GM10847 (cell line): Measurements from ENCODE around the gene TMEM135.

ENCODE experiments used
- POLR2A ChIP-seq: IDR thresholded peaks from 2 replicates; pipeline ENCODE4 v1.6.1; 2011; ENCODE audit not compliant: insufficient read length; ENCODE audit errors: extremely low read depth

Gene TMEM135

DNA sequence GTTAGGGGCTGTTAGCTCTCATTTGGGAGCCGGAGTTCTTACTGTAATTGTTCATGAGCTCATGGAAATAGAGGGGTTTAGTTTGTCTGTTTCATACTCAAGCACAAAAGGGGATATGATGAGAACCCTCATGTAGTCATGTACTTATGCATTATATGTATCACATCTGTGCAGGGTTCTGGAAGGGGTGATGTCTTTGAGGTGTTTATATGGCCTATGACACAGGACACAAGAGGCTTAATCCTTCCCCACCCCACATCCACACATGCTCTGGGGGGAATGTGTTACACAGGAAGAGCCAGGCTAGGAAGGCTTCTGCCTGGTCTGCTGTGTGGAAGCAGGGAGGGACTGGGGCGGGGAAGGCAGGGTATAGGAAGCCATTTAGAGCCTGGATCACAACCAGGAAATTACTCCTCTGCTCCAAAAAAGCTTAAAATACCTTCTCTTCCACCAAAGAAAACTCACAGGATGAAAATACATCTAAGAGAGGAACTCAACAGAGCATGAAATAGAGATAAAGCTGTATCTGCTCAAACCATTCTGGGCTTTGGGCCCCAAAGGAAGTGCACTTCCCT is 316.1 kb downstream of the TMEM135 start:
- no peak for TF ChIP-seq POLR2A

- no peak for TF ChIP-seq POLR2A
Measured at GRCh38 chr11:87355596-87355995, 317.9 kb downstream of the TMEM135 start.

DNA sequence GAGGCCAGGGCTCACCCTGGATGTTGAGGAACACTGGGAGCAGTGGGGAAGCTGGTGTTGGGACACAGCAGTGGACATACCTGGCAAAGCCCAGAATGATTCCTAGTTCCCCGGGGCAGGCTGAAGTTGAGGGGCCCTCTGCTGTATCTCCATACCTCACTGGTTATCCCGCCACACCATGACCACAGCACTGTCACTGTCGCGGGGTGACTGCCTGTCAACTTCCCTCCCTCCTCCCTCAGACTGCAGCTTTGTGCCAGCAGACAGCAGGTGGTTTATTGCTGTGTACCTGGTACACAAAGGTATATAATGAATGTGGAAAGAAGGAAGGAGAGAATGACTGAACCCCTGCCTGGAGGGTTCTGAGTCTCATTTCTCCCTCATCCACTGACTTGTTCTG is 318.7 kb downstream of the TMEM135 start:
- TF ChIP-seq POLR2A, result no peak

GRCh38 chr11:87358461-87358860 is 320.7 kb downstream of the TMEM135 start:
- TF ChIP-seq POLR2A, result no peak

DNA sequence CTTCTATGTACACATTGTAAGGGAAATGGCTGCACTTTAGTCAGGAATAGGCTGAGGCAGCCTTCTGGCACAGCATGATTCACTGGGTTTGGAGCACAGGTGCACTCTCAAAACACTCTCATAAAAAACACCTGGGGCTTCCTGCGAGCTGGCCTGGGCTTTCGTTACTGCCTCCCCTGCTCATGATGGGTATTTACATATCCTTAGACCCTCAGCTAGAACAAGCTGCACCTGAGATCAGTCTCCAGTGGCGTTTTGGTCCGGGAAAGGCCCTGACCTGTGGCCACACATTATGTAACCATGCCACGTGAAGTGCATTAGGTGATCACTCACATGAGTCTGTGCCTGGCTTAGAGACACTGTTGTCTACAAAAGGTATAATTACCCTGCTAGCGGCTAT is 321.7 kb downstream of the TMEM135 start:
- TF ChIP-seq POLR2A, result no peak

DNA sequence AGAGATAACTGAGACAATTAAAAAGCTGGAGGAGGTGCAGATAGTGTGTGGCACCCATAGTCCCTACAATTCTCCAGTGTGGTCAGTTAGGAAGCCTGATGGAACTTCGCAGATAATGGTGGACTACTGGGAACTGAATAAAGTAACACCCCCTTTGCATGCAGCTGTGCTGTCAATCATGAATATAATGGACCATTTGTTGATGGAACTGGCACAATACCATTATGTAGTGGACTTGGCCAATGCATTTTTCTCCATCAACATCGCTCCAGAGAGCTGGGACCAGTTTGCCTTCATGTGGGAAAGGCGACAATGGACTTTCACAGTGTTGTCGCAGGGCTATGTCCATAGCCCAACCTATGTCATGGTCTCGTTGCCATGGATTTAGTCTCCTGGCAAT is 324.2 kb downstream of the TMEM135 start:
- no peak for TF ChIP-seq POLR2A

GRCh38 chr11:87366346-87366745 is 328.6 kb downstream of the TMEM135 start:
- TF ChIP-seq POLR2A, result no peak

DNA sequence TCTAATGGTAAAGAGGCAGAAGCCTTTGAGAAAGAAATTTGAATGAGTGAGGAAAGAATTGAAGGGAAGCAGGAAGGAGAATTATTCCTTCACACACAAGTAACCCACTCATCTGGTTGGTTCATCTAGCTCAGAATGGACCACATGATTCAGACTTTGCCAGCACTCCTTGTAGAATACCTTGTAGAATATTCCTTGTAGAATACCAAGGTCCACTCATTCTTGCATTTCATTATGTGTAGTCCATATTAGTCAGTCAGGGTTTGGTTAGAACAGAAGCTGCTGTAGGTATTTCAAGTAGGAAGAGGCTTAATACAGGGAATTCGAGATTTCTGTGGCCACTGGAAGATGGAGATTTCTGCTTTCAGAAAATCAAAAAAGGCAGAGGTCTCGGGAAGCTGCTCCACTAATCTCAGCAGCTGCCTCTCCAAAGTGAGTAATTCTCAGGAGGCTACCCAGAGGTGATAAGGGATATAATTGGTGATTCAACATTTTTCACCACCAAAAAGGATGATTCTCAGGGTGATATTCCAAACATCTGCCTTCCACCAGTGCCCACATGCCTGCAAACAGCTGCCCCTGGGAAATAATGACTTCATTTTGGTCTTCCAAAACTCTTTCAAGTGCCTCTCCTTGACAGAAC is 329.1 kb downstream of the TMEM135 start:
- TF ChIP-seq POLR2A, result no peak

- TF ChIP-seq POLR2A, result no peak
Measured at GRCh38 chr11:87368151-87368550, 330.4 kb downstream of the TMEM135 start.

- TF ChIP-seq POLR2A, result no peak
Measured at GRCh38 chr11:87368858-87369480, 331.2 kb downstream of the TMEM135 start.

- no peak for TF ChIP-seq POLR2A
Measured at GRCh38 chr11:87369888-87370287, 332.2 kb downstream of the TMEM135 start.

DNA sequence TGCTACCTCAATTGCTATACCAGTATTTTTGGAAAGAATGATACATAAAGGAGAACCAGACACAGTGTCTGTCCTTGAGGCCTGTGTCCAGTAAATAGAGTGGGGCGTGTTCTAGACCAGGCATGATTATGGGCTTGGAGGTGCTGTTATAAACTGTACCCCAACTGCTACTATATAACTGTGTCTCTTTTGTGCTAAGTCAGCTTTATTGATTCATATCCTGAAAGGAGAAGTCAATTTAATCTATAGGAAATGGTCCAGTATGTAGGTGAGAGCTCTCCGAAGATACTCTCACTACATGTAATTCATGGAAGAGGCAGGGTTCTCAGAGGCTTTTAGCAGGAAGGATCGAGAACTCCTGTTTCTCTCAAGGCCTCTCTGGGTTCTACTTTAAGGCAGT is 334.3 kb downstream of the TMEM135 start:
- no peak for TF ChIP-seq POLR2A
